Measurements from ENCODE around the gene TRIO.
A peak's percentile ranks its signal among the peaks of the same experiment; 100 is the strongest.

Gene TRIO

DNA sequence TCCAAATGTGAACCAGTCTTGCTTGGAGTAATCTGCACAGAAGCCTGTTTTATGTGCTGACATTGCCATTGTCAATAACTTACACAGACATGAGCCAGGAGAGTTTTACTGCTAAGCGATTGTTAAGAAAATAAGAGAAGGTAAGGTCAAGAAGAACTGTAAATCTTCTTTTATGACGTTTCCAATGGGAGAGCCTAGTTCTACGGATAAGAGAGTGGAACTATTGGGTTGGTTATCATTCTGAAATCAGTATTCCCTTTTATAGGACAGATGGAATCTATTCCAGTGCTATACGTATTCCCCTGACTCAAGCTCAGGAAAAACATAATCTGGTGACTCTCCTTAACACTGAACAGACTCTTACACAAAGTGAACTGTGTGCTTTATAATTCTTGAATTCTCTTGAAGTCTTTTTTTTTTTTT, 300.5 kb downstream of the TRIO start:
- no peak for TF ChIP-seq FOXP2 (optimal IDR thresholded peaks at IDR 0.05; ENCODE audit: borderline replicate concordance, extremely low read depth, extremely low read length, insufficient read depth)
- TF ChIP-seq TAF1 (IDR thresholded peaks at IDR 0.05; ENCODE audit: borderline replicate concordance, insufficient read depth, low read length): no peak
- no peak for TF ChIP-seq SIN3A (IDR thresholded peaks at IDR 0.05; ENCODE audit: borderline replicate concordance, insufficient read depth, low read length)
- no peak for TF ChIP-seq POLR2AphosphoS5 (IDR thresholded peaks at IDR 0.05; ENCODE audit: low read depth, low read length)
- TF ChIP-seq, protein P1, sequence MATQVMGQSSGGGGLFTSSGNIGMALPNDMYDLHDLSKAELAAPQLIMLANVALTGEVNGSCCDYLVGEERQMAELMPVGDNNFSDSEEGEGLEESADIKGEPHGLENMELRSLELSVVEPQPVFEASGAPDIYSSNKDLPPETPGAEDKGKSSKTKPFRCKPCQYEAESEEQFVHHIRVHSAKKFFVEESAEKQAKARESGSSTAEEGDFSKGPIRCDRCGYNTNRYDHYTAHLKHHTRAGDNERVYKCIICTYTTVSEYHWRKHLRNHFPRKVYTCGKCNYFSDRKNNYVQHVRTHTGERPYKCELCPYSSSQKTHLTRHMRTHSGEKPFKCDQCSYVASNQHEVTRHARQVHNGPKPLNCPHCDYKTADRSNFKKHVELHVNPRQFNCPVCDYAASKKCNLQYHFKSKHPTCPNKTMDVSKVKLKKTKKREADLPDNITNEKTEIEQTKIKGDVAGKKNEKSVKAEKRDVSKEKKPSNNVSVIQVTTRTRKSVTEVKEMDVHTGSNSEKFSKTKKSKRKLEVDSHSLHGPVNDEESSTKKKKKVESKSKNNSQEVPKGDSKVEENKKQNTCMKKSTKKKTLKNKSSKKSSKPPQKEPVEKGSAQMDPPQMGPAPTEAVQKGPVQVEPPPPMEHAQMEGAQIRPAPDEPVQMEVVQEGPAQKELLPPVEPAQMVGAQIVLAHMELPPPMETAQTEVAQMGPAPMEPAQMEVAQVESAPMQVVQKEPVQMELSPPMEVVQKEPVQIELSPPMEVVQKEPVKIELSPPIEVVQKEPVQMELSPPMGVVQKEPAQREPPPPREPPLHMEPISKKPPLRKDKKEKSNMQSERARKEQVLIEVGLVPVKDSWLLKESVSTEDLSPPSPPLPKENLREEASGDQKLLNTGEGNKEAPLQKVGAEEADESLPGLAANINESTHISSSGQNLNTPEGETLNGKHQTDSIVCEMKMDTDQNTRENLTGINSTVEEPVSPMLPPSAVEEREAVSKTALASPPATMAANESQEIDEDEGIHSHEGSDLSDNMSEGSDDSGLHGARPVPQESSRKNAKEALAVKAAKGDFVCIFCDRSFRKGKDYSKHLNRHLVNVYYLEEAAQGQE (IDR thresholded peaks at IDR 0.05; ENCODE audit: insufficient read depth in 1 of 2, low read depth in 2 of 2, low read length in 2 of 2): no peak

DNA sequence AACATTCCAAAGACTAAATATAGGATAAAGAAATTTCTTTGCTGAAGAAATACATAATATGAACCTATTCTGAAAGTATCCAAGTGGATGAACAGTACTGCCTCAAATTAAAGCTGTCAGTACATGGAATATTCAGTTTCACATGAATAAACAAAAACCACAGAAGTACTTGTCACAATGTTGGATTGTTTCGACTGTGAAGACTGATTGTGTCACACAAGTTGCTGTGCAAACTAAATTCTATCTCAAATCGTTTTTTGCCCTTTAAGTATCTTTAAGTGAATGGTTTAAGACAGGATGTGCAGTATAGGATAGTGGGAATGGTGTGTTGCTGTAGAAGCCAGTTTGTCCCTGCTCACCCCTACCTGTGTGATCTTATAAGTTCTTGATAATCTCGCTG, 301.0 kb downstream of the TRIO start:
- no peak for TF ChIP-seq POLR2AphosphoS5 (IDR thresholded peaks at IDR 0.05; ENCODE audit: low read depth, low read length)
- no peak for TF ChIP-seq SIN3A (IDR thresholded peaks at IDR 0.05; ENCODE audit: borderline replicate concordance, insufficient read depth, low read length)
- no peak for TF ChIP-seq TAF1 (IDR thresholded peaks at IDR 0.05; ENCODE audit: borderline replicate concordance, insufficient read depth, low read length)
- no peak for TF ChIP-seq FOXP2 (optimal IDR thresholded peaks at IDR 0.05; ENCODE audit: borderline replicate concordance, extremely low read depth, extremely low read length, insufficient read depth)
- TF ChIP-seq, protein P1 (IDR thresholded peaks at IDR 0.05; ENCODE audit: insufficient read depth in 1 of 2, low read depth in 2 of 2, low read length in 2 of 2): no peak

DNA sequence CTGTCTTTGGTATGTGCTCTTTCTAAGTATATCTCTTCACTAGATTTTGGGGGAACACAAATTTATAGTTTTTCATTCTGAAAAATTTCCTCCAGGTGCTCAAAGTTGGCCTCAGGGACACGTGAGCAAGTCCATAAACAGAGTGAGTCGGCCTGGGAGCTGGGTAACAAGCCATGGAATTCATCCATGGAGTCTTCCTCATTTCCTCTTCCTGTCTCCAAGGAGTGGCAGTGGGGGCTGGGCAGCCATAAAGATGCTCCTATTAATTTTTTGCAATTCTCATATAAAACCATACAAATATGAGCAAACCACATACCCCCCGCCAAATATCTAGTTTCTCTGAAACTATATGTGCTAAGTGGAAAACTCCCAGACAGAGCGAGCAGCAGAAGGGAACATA, 301.9 kb downstream of the TRIO start:
- no peak for TF ChIP-seq TAF1 (IDR thresholded peaks at IDR 0.05; ENCODE audit: borderline replicate concordance, insufficient read depth, low read length)
- TF ChIP-seq SIN3A (IDR thresholded peaks at IDR 0.05; ENCODE audit: borderline replicate concordance, insufficient read depth, low read length): no peak
- TF ChIP-seq, protein P1 (IDR thresholded peaks at IDR 0.05; ENCODE audit: insufficient read depth in 1 of 2, low read depth in 2 of 2, low read length in 2 of 2): no peak
- no peak for TF ChIP-seq POLR2AphosphoS5 (IDR thresholded peaks at IDR 0.05; ENCODE audit: low read depth, low read length)
- TF ChIP-seq FOXP2 (optimal IDR thresholded peaks at IDR 0.05; ENCODE audit: borderline replicate concordance, extremely low read depth, extremely low read length, insufficient read depth): no peak

DNA sequence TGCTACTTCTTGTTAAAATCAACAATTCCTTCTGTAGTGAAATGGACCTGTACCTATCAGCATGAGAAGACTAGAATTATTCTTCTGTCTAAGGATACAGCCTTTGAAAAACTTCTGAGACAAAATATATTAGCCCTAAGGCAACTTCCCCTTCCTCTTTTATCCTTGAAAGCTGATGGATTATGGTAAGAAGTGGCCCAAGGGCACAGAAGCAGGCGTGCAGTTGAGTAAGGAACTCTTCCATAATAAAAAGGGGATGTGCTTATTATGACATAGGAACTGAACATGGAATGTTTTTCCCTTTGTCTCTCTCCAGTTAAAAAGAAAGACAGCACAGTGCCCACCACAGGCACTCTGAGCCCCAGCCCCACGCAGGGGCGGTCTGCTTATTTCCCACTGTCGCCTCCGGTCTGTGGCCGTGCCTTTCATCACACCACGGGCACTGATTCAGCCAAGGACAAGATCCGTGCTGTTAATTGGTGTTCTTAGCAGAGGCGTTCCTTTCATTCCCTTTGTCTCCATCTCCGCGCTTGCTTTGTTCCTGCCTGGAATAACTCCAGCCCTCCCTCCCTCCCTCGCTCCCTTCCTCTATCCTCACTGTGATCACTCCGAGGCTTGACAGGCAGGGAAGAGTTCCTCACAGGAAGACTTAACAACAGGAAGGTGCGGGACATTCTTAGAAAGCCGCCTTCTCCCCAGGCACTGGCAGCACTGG, 302.6 kb downstream of the TRIO start:
- TF ChIP-seq POLR2AphosphoS5 (IDR thresholded peaks at IDR 0.05; ENCODE audit: low read depth, low read length) (no peak), FOXP2 (optimal IDR thresholded peaks at IDR 0.05; ENCODE audit: borderline replicate concordance, extremely low read depth, extremely low read length, insufficient read depth) (peak; percentile 45), SIN3A (IDR thresholded peaks at IDR 0.05; ENCODE audit: borderline replicate concordance, insufficient read depth, low read length) (no peak), TAF1 (IDR thresholded peaks at IDR 0.05; ENCODE audit: borderline replicate concordance, insufficient read depth, low read length) (no peak)
- TF ChIP-seq, protein P1 (IDR thresholded peaks at IDR 0.05; ENCODE audit: insufficient read depth in 1 of 2, low read depth in 2 of 2, low read length in 2 of 2): no peak

All from PFSK-1 (cell line).